Stimulated activated CD4-positive, alpha-beta T cell treated with anti-CD3 and anti-CD28 coated beads, TNF-alpha, amount 100 ng/mL, for 1 hour (primary cell): ENCODE measurements around the gene NHS.
A peak's percentile ranks its signal among the peaks of the same experiment; 100 is the strongest.

Experiments used
- DNase-seq, 3 donors: peaks; one replicate each; pipeline ENCODE4 v3.0.0-alpha.2; 2020; ENCODE audit warnings: low read depth in 3 of 3, low spot score in 1 of 3

Gene NHS

GRCh38 chrX:17662391-17662790 lies 287.4 kb downstream of the NHS start:
- no peak for DNase-seq

- DNase-seq: no peak
Observed at GRCh38 chrX:17668929-17669328, 293.9 kb downstream of the NHS start.

- no peak for DNase-seq
Observed at GRCh38 chrX:17669458-17669857, 294.5 kb downstream of the NHS start.

GRCh38 chrX:17669891-17670290 lies 294.9 kb downstream of the NHS start:
- DNase-seq: no peak

- no peak for DNase-seq
Observed at GRCh38 chrX:17670874-17671273, 295.9 kb downstream of the NHS start.

GRCh38 chrX:17674601-17675000 lies 299.6 kb downstream of the NHS start:
- DNase-seq: no peak

GRCh38 chrX:17679261-17679660 lies 304.3 kb downstream of the NHS start:
- DNase-seq: no peak

GRCh38 chrX:17679820-17680219 lies 304.8 kb downstream of the NHS start:
- DNase-seq: no peak

GRCh38 chrX:17680732-17681413 lies 305.9 kb downstream of the NHS start:
- no peak for DNase-seq

GRCh38 chrX:17682259-17682658 lies 307.3 kb downstream of the NHS start:
- no peak for DNase-seq

GRCh38 chrX:17685026-17685425 lies 310.0 kb downstream of the NHS start:
- no peak for DNase-seq

GRCh38 chrX:17687648-17688047 lies 312.6 kb downstream of the NHS start:
- no peak for DNase-seq

- peak in 1 of 3 donors; percentile 0 for DNase-seq
Observed at GRCh38 chrX:17689971-17690409, 315.0 kb downstream of the NHS start.

- DNase-seq: no peak
Observed at GRCh38 chrX:17692709-17693346, 317.8 kb downstream of the NHS start.

- no peak for DNase-seq
Observed at GRCh38 chrX:17697191-17697590, 322.2 kb downstream of the NHS start.

GRCh38 chrX:17700976-17701375 lies 326.0 kb downstream of the NHS start:
- no peak for DNase-seq

- DNase-seq: no peak
Observed at GRCh38 chrX:17703201-17703600, 328.2 kb downstream of the NHS start.

- no peak for DNase-seq
Observed at GRCh38 chrX:17705211-17705610, 330.2 kb downstream of the NHS start.

GRCh38 chrX:17706676-17707075 lies 331.7 kb downstream of the NHS start:
- DNase-seq: no peak

- DNase-seq: no peak
Observed at GRCh38 chrX:17707731-17708130, 332.7 kb downstream of the NHS start.

- DNase-seq: no peak
Observed at GRCh38 chrX:17710871-17711301, 335.9 kb downstream of the NHS start.

- no peak for DNase-seq
Observed at GRCh38 chrX:17713288-17713687, 338.3 kb downstream of the NHS start.

GRCh38 chrX:17718649-17719165 lies 343.7 kb downstream of the NHS start:
- DNase-seq: no peak
